ENCODE results near the gene MRTO4. TPM values are rescaled to one million over a fixed set of nuclear protein-coding genes. Genes with fewer than 3 reads are reported as not detected.
"Not testable (repeated sequence)": the region's sequence is repeated elsewhere in the genome, so short reads cannot be mapped to it uniquely, and the experiment has no call there.

The MRTO4 gene
- total RNA-seq, 2 donors from 2014 or later, result 16.3 to 18.5 TPM

DNA sequence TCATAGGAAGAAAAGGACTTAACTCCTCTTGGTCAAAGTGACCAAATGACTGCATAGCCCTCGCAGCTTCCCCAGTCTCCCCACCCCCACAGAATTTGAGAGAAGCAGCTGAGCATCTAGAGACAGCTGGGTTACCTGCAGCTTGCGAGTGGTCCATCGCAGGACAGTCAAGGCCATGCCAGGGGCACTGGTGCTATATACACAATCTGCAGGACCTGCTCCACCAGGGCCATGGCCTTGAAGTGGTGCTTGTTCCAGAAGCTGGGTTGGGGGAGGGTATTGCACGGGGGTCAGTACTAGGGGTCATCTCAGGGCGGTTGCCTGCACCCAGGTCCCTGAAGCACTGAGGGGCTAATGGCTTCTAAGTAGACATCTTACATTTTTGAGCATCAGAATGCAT, 10.4 kb downstream of the MRTO4 start:
- DNase-seq (no peak), ATAC-seq (no peak)
- intact Hi-C loops (cut with DNase I, micrococcal nuclease), result no loop called here

DNA sequence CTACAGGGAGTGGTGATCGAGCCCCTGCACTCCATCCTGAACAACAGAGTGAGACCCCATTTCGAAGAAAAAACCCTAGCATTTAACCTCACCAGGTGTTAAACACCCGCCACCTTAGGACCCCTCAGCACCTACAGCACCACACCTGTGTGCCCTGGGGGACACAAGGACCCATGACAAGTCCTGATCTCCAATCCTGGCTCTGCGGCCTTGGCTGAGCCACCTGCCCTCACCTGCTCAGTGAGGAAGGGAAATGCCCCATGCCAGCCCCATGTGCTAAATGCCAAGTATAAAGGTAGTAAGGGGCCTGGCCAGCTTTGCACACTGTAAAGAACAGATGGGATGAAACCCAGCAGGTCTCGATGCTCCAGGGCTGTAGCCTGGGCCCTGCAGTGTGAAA, 11.1 kb downstream of the MRTO4 start:
- intact Hi-C loops (cut with DNase I, micrococcal nuclease), result no loop called here
- no peak for ATAC-seq
- DNase-seq, result no peak

GRCh38 chr1:19268445-19268844, 16.8 kb downstream of the MRTO4 start:
- DNase-seq (no peak), ATAC-seq (no peak)
- intact Hi-C loops (cut with DNase I, micrococcal nuclease), result no loop called here

- ATAC-seq, result peak; percentile 16
Observed at GRCh38 chr1:19269427-19270342, 18.1 kb downstream of the MRTO4 start.

DNA sequence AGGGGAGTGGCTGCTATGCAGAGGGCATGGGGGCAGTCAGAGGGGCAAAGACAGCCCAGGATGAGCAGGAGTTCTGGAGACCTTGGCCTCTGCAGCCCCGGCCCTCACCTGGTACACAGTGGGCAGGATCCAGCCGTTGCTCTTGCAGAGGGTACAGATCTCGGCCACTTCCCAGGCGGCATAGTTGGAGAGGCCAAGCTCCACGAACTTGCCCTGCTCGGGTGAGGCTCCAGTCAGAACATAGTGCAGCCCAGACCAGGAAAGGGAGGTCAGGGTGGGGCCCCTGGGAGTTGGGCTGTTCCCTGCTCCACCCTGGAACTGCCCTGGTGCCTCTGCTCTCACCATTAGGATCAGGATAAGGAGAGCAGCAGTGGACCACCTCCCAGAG, 18.7 kb downstream of the MRTO4 start:
- DNase-seq (peak; percentile 71 to 78), ATAC-seq (peak; percentile 75)
- intact Hi-C loops (cut with DNase I, micrococcal nuclease), result not testable (repeated sequence)

More at GRCh38 chr1:19269427-19270342, 18.1 kb downstream of the MRTO4 start:
- DNase-seq; intact Hi-C loops (cut with DNase I, micrococcal nuclease): not testable (repeated sequence)

GRCh38 chr1:19272064-19272463, 20.5 kb downstream of the MRTO4 start:
- ATAC-seq, result no peak
- intact Hi-C loops (cut with DNase I, micrococcal nuclease), result no loop called here
- DNase-seq, result no peak

- intact Hi-C loops (cut with DNase I, micrococcal nuclease), result no loop called here
- ATAC-seq (peak; percentile 69), DNase-seq (peak; percentile 42 to 59)
Observed at GRCh38 chr1:19273106-19273843, 21.7 kb downstream of the MRTO4 start.

GRCh38 chr1:19273844-19274531, 22.4 kb downstream of the MRTO4 start:
- intact Hi-C loops (cut with DNase I, micrococcal nuclease), result not testable (repeated sequence)
- peak; percentile 50 to 60 for DNase-seq
- peak; percentile 70 for ATAC-seq

DNA sequence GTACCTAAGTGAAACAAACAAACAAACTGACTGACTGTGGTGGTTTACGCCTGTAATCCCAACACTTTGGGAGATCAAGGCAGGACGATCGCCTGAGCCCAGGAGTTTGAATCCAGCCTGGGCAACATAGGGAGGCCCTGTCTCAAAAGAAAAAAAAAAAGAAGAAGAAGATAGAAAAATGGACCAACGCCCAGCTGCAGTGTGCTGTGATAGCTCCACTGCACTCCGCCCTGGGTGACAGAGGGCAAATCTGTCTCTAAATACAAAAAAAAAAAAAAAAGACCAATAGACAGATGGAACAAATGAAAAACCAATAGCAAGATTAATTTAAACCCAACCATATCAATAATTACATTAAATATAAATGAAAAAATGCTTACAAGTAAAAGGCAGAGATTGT, 23.0 kb downstream of the MRTO4 start:
- intact Hi-C loops (cut with DNase I, micrococcal nuclease), result no loop called here
- ATAC-seq (peak; percentile 21), DNase-seq (peak in 1 of 2 donors; percentile 30)

DNA sequence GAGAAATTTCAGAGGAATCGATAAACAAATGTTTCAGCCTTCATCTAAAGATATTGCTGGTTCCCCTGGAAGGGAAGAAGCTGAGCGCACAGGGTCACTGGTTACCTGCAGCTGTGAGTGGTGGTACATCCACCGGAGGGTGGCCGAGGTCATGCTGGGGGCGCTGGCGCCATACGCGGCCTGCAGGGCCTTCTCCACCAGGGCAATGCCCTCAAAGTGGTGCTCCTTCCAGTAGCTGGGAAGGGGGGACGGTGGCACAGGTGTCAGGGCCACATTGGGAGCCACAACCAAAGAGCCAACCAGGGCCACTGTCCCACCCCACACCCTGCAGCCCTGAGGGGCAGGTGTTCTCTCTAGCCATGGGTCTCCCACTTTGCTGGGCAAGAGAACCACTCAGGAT, 32.3 kb downstream of the MRTO4 start:
- DNase-seq (no peak), ATAC-seq (no peak)
- intact Hi-C loops (cut with DNase I, micrococcal nuclease), result no loop called here

DNA sequence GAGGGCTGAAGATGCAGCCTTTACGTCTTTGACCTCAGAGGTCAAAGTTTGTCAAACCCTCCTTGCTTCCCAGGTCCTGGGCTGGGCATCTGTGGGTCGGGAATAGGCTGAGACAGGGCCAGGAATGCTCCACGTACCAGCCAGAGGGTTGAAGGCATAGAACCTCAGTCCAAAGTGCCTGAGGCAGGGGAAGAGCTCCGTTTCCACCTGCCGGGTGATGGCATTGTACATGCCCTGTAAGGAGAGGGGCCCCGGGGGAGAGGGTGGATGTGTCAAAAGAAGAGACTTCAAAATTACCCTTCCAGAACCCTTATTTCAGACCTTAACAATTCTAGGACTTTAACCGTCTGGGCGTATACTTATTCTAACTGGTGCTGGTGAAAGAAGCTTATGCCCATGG, 33.3 kb downstream of the MRTO4 start:
- DNase-seq, result no peak
- intact Hi-C loops (cut with DNase I, micrococcal nuclease), result no loop called here
- no peak for ATAC-seq

- intact Hi-C loops (cut with DNase I, micrococcal nuclease), result not testable (repeated sequence)
- ATAC-seq, result peak; percentile 5
- DNase-seq, result peak in 1 of 2 donors; percentile 33
Observed at GRCh38 chr1:19285366-19285765, 33.8 kb downstream of the MRTO4 start.

DNA sequence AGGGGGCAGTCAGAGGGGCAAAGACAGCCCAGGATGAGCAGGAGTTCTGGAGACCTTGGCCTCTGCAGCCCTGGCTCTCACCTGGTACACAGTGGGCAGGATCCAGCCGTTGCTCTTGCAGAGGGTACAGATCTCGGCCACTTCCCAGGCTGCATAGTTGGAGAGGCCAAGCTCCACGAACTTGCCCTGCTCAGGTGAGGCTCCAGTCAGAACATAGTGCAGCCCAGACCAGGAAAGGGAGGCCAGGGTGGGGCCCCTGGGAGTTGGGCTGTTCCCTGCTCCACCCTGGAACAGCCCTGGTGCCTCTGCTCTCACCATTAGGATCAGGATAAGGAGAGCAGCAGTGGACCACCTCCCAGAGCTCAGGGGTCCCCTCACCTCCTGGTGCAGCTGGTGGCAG, 34.2 kb downstream of the MRTO4 start:
- intact Hi-C loops (cut with DNase I, micrococcal nuclease), result not testable (repeated sequence)
- ATAC-seq (peak; percentile 57), DNase-seq (peak; percentile 65 to 68)

DNA sequence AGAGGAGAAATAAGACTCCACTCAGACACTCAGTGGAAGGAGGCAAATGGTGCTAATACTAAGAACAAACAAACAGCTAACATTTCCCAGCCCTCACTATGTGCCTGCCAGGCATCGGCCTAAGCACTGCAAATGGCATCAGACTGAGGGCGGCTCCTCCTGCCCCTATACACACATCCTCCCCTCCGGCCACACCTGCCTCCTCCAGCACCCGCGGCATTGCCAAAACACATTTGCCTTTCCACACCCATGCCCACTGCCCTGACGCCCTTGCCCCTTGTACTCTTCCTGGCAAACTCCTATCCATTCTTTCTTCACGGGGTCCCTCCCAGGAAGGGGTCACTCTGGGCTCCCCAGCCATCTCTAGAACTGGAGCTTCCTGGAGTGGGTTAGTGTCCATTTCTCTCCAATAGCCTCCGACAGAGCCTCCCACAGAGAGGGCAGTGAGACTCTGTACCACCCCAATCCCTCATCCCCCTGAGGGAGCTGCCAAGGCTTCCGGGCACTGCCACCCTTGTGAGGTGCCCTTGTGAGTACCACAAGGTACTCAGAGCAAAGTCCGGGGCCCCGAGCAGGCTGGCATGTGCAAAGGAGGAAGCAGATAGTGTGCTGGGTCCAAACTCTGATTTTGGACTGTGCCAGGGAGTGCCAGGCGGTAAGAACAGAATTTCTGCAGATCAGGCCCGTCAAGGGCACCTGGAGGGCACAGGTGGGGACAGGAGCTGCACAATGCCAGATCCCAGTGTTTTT, 36.0 kb downstream of the MRTO4 start:
- intact Hi-C loops (cut with DNase I, micrococcal nuclease), result no loop called here
- DNase-seq (peak; percentile 79 to 83), ATAC-seq (peak; percentile 76)

DNA sequence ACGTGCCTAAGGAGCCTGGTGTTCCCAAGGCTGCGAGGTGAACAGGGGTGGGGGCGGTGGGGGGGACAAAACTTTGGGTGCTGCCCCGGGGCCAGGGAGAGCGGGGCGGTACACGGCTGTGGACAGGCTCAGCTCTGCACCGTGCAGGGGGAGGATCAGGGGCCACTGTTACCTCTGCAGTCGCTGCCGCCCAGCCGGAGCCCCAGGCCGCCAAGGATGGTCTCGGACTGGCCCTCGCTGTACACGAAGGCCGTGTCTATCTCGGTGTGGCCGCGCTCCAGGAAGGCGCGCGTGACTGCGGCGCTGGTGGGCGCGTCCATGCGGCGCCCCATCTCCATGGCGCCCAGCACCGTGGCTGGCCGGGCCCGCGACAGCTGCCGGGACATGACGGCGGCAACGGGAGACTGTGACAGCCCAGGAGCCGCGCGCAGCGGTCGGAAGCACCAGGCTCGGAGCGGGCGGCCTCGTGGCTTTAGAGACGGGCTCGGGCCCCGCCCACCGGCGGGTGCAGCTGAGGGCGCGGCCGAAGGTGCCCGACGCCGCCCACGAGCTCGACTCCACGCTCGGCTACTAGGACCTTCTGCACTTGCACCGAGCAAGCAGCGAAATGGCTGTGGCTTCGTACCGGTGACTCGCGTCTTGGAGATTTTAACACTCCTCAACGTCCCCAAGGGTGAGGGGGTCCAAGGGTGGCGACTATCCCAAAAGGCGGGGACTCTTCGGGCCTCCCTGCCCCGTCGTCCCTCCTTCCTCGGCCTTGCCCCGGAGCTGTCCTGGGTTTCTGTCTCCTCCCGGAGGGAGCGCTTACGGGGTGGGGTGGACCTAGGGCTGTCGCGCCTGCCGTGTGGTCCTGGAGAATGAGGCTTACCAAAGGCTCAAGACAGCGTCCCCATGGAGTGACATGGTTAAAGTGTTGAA, 37.0 kb downstream of the MRTO4 start, which contains the start of gene AKR7A3:
Gene AKR7A3 (minus strand): TSS at position 447 of the 918 bp plus-strand sequence. CDS start 61 bp downstream, at position 386.
- peak; percentile 75 to 89 for DNase-seq
- intact Hi-C loops (cut with DNase I, micrococcal nuclease), result not testable (repeated sequence)
- ATAC-seq, result peak; percentile 81

- peak; percentile 27 for ATAC-seq
- no peak for DNase-seq
- intact Hi-C loops (cut with DNase I, micrococcal nuclease), result no loop called here
Observed at GRCh38 chr1:19289244-19289643, 37.6 kb downstream of the MRTO4 start.

GRCh38 chr1:19294638-19295037, 43.0 kb downstream of the MRTO4 start:
- ATAC-seq (no peak), DNase-seq (no peak)
- intact Hi-C loops (cut with DNase I, micrococcal nuclease), result no loop called here

DNA sequence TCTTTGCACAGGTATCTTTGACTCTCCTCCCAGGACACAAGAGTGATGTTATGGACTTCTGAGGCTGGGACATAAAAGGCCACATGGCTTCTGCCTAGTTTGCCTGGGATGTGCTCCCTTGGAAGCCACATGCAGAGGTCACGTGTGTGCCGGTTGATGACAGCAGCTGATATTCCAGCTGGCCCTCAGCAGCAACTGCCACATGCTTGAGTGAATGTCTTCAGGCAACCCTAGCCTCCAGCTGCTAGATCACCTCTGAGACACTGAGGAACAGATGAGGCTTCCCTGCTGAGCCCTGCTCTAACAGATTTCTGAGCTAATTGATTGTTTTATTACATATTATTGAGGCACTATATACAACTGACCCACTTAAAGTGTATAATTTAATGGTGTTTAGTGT, 48.6 kb downstream of the MRTO4 start:
- ATAC-seq, result no peak
- intact Hi-C loops (cut with DNase I, micrococcal nuclease), result no loop called here
- no peak for DNase-seq
